Fibroblast of peridontal ligament (primary cell): Measurements from ENCODE around the gene ERFE.

Experiments
- DNase-seq: peaks from one replicate; pipeline ENCODE4 v3.0.0-alpha.2; 2010; ENCODE audit errors: extremely low read depth

The ERFE gene

GRCh38 chr2:238155051-238155760 lies 3.6 kb upstream of the ERFE start:
- DNase-seq, result peak; percentile 87

DNA sequence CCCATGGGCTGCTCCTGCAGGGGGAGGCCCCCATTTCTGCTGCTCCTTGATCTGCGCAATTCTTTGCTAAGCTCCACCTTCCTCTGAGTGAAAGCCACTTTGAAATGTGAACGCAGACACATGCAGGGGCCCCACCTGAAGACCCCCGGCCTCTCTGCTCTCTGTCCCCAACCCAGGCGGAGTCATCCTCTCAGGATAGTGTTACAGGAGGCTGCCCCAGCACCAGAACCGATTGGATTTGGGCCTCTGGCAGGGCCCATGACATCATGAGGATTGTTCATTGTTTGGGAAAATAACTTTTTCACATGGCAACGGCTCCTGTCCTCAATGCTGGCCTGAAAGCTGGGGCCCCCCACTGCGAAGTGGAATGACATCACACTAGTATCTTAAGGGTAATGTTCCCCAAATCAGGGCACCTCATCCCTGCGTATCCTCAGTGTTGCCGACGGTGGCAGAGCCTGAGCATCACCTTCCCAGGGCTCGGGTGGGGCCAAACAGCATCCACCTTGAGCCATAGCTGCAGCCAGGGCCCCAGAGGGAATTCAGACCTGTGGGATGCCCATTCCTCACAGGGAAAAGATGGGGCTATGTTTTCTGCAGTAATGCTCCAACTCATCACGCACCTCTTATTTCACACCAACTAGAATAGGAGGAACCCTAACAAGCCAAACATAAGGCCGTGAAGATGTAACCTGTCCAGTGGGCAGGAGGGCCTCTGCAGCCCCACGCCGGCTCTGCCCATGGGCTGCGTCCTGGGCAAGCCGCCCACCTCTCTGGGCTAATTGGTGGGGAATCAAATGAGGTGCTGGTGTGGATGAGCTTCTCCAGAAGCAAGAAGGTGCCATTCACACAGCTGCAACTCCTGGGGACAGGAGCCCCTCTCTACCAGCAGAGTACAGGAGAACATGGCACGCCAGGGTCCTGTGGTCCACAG lies 2.7 kb upstream of the ERFE start:
- peak; percentile 59 for DNase-seq

GRCh38 chr2:238157506-238158017 lies 1.2 kb upstream of the ERFE start:
- DNase-seq, result no peak

GRCh38 chr2:238158018-238158508 lies 707 bp upstream of the ERFE start:
- no peak for DNase-seq

DNA sequence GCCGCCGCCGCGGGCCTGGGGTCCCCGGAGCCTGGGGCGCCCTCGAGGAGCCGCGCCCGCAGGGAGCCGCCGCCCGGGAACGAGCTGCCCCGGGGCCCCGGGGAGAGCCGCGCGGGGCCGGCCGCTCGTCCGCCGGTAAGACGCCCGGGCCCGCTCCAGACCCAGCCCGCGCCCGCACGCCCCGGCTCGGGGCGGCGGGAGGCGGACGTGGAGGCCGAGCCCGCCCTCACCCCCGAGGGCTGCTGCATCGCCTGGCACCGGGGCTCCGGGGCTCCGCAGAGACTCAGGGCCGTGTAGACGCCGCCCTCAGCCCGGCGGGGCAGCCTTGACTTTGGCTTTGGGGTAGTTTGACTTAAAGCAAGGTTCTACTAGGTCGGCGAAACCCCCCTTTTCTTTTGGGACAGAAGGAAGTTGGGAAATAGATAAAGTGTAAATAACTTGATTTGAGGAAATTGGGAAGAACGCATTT lies 335 bp downstream of the ERFE start:
- DNase-seq, result no peak

DNA sequence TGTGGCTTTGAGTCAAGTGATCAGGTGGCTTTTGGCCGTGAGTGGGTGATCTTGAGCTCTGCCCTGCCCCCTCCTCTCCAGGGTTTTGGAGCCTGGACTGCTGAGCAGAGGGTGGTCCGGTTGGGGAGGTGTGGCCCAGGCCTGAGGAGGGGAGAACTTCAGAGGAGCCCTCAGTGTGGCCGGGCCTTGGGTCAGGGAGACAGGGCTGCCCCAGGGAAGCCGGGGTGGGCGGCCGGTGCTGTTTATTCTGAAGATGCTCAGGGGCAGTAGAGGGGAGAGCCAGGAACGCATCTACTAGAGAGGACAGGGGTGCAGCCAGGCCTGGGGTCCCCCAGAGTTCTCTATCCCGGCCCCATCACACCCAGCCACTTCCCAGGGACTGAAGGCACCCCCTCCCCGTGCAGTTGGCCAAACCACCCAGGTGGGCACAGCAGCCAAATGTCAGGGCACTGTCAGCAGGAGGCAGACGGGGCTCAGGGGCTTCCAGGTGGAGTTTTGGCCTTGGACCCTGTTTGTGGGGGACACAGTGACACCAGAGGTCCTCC lies 963 bp downstream of the ERFE start:
- no peak for DNase-seq

GRCh38 chr2:238160206-238161129 lies 1.7 kb downstream of the ERFE start:
- DNase-seq, result no peak

GRCh38 chr2:238161291-238162051 lies 2.7 kb downstream of the ERFE start:
- no peak for DNase-seq

- DNase-seq, result no peak
These were observed 3.6 kb downstream of the ERFE start for GRCh38 chr2:238162251-238162845.

- DNase-seq, result no peak
These were observed 4.2 kb downstream of the ERFE start for GRCh38 chr2:238162846-238163441.

- DNase-seq, result no peak
These were observed 4.9 kb downstream of the ERFE start for GRCh38 chr2:238163481-238164198.

DNA sequence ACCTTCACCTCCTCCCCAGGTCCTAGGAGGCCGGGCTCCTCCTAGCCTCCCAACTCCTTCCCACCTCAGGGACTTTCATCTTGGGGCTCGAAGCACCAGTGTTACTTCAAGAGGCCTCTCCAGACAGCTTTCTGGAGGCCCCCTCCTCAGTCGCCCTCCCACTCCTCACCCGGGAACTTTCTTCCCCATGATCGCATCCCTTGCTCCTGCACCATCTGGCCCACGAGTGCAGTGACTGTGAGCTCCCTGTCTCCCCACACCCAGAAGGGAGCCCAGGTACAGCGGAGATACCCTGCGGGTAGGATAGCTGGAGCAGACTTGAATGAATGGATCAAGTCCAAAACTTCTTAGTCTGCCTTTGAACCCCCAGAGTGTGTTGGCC lies 6.1 kb downstream of the ERFE start:
- no peak for DNase-seq

GRCh38 chr2:238165288-238165921 lies 6.6 kb downstream of the ERFE start:
- no peak for DNase-seq

- no peak for DNase-seq
These were observed 7.9 kb downstream of the ERFE start for GRCh38 chr2:238166391-238167343.

GRCh38 chr2:238167344-238167715 lies 8.6 kb downstream of the ERFE start:
- DNase-seq, result no peak

GRCh38 chr2:238167761-238168160 lies 9.0 kb downstream of the ERFE start:
- DNase-seq, result no peak
